RWPE2 (cell line): ENCODE measurements around the gene ACADSB.

Experiments used
- ATAC-seq: fragments of 200-7000 bp; cut with Tn5 transposase; 3 replicates; pipeline ENCODE4 v1.9.1; 2021; ENCODE audit warnings: low read depth
- DNase-seq: peaks from one replicate; pipeline ENCODE4 v3.0.0-alpha.2; 2020; ENCODE audit warnings: low spot score
- H3K27ac ChIP-seq: fragments of 450-650 bp; 2 replicates; pipeline ENCODE4 v1.5.1; 2017; ENCODE audit warnings: mild to moderate bottlenecking; ENCODE audit not compliant: poor library complexity, severe bottlenecking
- H3K27me3 ChIP-seq: fragments of 250-450 bp; sonication (Bioruptor Pico); 2 replicates; pipeline ENCODE4 v1.5.1; 2021; ENCODE audit warnings: mild to moderate bottlenecking, moderate library complexity; ENCODE audit not compliant: insufficient read depth, poor library complexity, severe bottlenecking
- H3K36me3 ChIP-seq: fragments of 250-450 bp; sonication (Bioruptor Pico); 2 replicates; pipeline ENCODE4 v1.5.1; 2020; ENCODE audit warnings: low read depth, mild to moderate bottlenecking, moderate library complexity
- H3K4me1 ChIP-seq: fragments of 250-450 bp; sonication (Bioruptor Pico); 2 replicates; pipeline ENCODE4 v1.5.1; 2021; ENCODE audit warnings: mild to moderate bottlenecking, moderate library complexity; ENCODE audit not compliant: insufficient read depth, poor library complexity, severe bottlenecking
- H3K4me3 ChIP-seq: fragments of 250-450 bp; sonication (Bioruptor Pico); 2 replicates; pipeline ENCODE4 v1.5.1; 2021; ENCODE audit warnings: mild to moderate bottlenecking, moderate library complexity; ENCODE audit not compliant: severe bottlenecking
- H3K9me3 ChIP-seq: fragments of 250-450 bp; sonication (Bioruptor Pico); 2 replicates; pipeline ENCODE4 v1.5.1; 2021; ENCODE audit warnings: mild to moderate bottlenecking, moderate library complexity; ENCODE audit not compliant: severe bottlenecking
- TF ChIP-seq, protein P1 (sequence below): fragments of 450-650 bp; IDR thresholded peaks from one replicate; pipeline ENCODE4 v1.5.1; 2017; ENCODE audit warnings: mild to moderate bottlenecking, moderate library complexity; ENCODE audit not compliant: poor library complexity, severe bottlenecking

Gene ACADSB

DNA sequence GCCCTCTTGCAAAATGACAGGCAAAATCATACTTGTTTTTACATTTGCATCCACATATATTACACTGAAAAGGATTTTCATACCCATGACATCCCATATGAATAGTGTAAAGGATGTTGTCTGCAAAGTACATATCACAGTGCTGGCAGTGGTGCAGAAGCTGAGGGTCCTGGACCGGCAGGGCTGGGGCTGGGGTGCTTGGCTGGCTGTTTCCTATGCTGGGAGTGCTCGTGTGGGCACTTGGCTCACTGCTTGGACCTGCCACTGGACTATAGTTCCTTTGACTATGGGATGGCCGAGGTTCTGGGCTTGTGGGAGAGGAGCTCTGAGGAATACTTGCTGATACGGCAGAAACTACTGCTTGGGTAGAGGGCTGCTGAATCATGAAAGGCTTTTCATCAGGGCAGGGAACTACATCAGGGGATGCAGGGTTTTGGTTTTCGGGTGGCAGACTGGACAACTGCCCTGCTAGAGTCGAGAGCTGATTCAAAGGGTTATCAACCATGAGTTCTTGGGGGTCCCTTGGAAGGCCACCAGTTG, 14.9 kb upstream of the ACADSB start:
- Histone ChIP-seq H3K27ac (no peak overlapping the region), H3K36me3 (peaks cover 61% of the 10 kb centered on the region), H3K4me3 (no peak overlapping the region), H3K27me3 (no peaks in the 10 kb centered on the region), H3K9me3 (no peaks in the 10 kb centered on the region), H3K4me1 (no peaks in the 10 kb centered on the region)
- TF ChIP-seq, protein P1, sequence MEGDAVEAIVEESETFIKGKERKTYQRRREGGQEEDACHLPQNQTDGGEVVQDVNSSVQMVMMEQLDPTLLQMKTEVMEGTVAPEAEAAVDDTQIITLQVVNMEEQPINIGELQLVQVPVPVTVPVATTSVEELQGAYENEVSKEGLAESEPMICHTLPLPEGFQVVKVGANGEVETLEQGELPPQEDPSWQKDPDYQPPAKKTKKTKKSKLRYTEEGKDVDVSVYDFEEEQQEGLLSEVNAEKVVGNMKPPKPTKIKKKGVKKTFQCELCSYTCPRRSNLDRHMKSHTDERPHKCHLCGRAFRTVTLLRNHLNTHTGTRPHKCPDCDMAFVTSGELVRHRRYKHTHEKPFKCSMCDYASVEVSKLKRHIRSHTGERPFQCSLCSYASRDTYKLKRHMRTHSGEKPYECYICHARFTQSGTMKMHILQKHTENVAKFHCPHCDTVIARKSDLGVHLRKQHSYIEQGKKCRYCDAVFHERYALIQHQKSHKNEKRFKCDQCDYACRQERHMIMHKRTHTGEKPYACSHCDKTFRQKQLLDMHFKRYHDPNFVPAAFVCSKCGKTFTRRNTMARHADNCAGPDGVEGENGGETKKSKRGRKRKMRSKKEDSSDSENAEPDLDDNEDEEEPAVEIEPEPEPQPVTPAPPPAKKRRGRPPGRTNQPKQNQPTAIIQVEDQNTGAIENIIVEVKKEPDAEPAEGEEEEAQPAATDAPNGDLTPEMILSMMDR = no peak
- DNase-seq (no peak), ATAC-seq (no peak)

DNA sequence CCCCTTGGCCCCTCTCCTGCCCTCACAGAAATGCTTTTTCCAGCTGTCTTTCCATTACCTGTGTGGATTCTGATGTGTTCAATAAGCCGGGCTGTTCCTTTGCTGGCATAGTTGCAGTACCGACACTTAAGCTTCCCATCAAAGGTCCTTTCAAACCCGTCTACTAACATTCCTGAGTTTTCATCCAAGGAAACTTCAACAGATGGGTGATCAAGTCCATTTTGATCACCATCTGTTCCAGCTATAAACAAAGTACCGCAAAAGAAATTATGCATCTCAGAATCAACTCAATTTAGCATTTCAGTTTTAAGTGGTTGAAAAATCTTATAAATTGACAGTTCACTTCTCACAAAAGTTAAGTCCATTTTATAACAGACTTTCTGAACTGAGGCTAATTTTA, 12.9 kb upstream of the ACADSB start:
- TF ChIP-seq, protein P1 = no peak
- no peak for DNase-seq
- Histone ChIP-seq H3K36me3 (peaks cover 51% of the 10 kb centered on the region), H3K4me1 (peaks cover 3% of the 10 kb centered on the region), H3K27ac (no peak overlapping the region), H3K9me3 (no peaks in the 10 kb centered on the region), H3K27me3 (no peaks in the 10 kb centered on the region), H3K4me3 (no peak overlapping the region)
- ATAC-seq = no peak

DNA sequence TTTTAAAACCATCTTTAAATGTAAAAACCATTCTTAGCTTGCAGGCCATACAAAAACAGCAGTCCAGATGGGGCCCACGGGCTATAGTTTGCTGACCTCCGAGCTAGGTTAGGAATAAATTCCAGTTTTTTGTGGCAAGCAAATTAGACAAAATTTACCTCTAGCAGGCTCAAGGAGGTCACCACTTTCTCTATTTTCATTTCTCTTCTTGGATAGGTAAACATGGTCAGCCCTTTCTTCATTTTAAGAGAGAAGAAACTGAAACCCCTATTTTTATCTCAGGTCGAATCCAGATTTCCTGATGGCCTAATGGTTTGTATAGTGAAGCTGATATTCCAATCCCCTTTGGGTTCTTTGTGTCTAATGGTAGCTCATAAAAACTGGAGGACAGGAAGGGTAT, 10.9 kb upstream of the ACADSB start:
- Histone ChIP-seq H3K9me3 (no peaks in the 10 kb centered on the region), H3K27ac (no peak overlapping the region), H3K36me3 (peaks cover 31% of the 10 kb centered on the region), H3K4me1 (peaks cover 3% of the 10 kb centered on the region), H3K27me3 (no peaks in the 10 kb centered on the region), H3K4me3 (no peak overlapping the region)
- ATAC-seq (no peak), DNase-seq (no peak)
- TF ChIP-seq, protein P1 = no peak

DNA sequence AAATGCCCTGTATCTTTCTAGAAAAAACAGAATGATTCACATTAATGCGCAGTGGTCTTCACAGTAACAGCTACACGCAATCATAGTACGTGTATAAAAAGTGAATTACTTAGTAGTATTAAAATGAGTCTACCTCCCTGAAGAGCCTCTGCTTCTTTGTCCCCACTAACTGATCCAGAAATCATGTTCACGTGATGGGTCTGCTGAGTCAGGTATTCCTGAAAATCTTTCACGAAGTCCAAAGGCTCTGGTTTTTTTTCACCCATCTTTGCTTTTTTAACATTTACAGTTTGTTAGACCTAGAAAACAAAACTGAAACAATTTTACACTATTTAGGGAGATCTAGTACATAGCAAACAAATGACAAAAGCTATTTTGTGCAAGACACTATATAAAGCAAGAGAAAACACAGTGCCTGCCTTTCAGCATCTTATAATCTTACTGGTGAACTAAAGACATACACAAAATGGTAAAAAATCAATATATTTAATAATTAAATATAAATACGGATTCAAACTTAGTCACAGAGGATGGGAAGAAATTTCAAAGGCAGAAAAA, 10.4 kb upstream of the ACADSB start:
- TF ChIP-seq, protein P1 = no peak
- peaks cover 3% of the 10 kb centered on the region for H3K4me1 ChIP-seq
- DNase-seq (no peak), ATAC-seq (no peak)
- H3K27ac ChIP-seq = no peak overlapping the region
- no peak overlapping the region for H3K4me3 ChIP-seq
- no peaks in the 10 kb centered on the region for H3K9me3 ChIP-seq
- no peaks in the 10 kb centered on the region for H3K27me3 ChIP-seq
- H3K36me3 ChIP-seq = peaks cover 26% of the 10 kb centered on the region

DNA sequence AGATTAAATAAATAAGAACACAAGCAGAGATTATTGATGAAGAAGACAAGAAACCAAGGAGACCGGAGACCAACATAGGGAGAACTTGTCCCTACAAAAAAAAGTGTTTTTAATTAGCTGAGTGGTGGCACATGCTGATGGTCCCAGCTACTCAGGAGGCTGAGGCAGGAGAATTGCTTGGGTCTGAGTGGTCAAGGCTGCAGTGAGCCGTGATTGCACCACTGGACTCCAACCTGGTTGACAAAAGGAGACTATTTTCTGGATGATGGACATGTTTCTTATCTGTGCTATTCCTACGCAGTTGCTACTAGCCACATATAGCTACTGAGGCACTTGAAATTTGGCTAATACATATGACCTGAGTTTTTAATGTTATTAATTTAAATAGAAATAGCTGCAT, 9.9 kb upstream of the ACADSB start:
- no peaks in the 10 kb centered on the region for H3K9me3 ChIP-seq
- TF ChIP-seq, protein P1 = no peak
- DNase-seq (no peak), ATAC-seq (no peak)
- peaks cover 21% of the 10 kb centered on the region for H3K36me3 ChIP-seq
- H3K4me3 ChIP-seq = no peak overlapping the region
- H3K27ac ChIP-seq = no peak overlapping the region
- H3K4me1 ChIP-seq = peaks cover 3% of the 10 kb centered on the region
- no peaks in the 10 kb centered on the region for H3K27me3 ChIP-seq
